HG03064 (cell line): ENCODE data around the gene SGSH.

Experiments used
- ATAC-seq: cut with Tn5 transposase; IDR thresholded peaks from one replicate; pipeline ENCODE4 v1.9.1; 2021; ENCODE audit warnings: low read depth; ENCODE audit not compliant: unreplicated experiment

SGSH gene

DNA sequence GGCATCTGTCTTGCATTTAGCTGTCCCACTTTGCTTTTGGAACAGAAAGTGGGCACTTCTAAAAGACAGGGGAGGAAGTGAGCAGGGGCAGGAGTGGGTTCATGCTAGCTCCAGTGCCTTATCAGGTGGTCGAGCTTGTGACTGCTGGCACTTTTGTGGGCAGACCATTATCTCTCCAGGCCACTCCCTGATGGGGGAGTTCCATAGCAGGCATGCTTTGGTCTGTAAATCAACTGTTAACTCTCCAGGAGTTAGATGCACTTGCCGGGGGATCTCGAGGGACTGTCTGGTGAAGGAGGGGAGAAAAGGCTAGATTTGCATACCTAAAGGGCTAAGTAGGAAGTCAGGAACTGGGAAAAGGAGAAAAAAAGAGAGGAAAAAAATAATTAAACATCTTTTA, 59.6 kb downstream of the SGSH start:
- no peak for ATAC-seq
